ENCODE results near the gene GAPVD1.

DNA sequence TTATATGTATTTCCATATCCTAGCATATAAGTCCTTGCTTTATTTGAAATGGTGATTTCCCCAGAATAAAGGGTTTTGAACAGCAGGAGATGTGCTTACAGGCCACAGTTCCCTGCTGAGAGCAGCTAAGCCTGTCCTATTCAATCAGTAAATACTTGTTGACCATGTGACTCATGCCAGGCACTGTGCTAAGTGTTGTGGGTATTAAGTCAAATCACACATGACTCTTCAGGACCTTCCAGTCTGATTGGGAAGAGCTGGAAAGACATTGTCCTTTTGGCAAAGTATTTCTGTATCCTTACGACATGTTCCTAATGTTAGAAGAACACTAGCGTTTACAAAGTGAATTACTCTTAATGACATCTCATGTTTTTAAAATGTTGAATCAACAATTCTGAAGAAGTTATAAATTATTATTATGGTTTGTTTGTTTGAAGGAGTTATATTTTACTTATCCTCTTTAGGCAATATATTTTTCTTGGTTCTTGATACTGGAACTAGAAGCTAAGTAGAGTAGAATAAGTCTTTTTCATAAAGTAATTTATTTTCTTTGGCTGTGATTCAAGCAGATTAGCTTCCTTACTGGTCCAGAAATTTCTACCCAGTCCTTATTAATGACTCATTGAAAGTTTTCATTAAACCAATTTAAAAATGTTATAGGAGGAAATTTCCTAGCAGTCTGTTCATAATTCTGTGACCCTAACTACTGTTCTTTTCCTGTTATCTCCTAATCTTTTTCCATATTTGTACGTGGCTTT is 82.1 kb downstream of the GAPVD1 start:
- TF ChIP-seq, protein P1, sequence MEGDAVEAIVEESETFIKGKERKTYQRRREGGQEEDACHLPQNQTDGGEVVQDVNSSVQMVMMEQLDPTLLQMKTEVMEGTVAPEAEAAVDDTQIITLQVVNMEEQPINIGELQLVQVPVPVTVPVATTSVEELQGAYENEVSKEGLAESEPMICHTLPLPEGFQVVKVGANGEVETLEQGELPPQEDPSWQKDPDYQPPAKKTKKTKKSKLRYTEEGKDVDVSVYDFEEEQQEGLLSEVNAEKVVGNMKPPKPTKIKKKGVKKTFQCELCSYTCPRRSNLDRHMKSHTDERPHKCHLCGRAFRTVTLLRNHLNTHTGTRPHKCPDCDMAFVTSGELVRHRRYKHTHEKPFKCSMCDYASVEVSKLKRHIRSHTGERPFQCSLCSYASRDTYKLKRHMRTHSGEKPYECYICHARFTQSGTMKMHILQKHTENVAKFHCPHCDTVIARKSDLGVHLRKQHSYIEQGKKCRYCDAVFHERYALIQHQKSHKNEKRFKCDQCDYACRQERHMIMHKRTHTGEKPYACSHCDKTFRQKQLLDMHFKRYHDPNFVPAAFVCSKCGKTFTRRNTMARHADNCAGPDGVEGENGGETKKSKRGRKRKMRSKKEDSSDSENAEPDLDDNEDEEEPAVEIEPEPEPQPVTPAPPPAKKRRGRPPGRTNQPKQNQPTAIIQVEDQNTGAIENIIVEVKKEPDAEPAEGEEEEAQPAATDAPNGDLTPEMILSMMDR (conservative IDR thresholded peaks at IDR 0.05), result no peak; the same call in 1 of the 2 replicates
- TF ChIP-seq ZFX (IDR thresholded peaks at IDR 0.05), result no peak
